ENCODE data around the gene THTPA.

Gene THTPA

DNA sequence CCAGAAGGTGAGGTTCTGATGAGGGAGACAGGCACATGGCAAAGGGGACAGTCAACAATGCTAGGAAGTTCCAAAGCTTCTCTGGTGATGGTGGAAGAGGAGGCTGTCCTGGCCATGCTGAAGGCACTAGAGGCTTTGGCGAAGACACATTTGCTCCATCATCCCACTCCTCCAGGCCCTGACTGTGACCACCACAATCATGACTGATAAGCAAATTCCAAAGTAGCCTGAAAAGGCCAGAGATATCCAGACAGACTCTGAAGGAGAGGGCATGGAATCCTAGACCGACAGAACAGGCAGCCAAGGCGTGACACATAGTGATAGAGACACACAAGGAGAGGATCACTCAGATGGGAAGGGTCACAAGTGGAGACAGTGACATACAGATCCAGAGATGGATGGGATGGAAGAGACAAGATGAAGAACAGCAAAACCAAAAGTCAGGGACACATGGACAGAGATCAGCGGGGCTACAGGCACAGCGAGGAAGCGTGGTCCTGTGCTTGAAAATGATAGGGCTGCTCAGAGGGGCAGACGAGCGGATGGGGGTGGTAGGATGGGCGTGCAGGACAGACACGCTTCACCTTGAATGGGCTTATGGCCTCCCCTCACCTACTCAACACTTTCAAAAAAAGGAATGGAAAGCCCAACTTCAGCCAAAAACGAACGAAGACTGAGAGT is 5.8 kb upstream of the THTPA start:
- in situ Hi-C loops (cut with HindIII; ENCODE audit: low sequenced_read_pairs) = no loop called here

DNA sequence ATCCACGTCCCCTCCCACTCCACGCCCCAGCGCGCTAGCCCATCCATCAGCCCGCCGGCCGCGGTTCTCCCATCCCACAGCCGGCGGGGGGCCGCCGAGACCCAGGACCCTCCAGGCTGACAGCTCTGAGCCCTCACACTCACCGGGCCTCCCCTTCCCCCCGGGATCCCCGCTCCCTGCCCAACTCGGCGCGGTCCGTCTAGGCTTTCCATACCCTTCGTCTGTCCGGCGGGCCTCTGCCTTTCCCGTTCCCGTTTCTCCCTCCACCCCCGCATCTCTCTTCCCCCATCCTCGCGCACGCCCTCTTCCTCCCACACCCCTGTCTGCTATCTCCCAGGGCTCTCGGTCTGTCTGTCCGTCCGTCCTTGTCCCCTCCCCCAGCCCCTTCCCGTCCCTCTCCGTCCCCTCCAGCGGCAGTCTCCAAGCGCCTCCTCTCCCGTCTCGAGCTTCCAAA is 5.2 kb upstream of the THTPA start:
- in situ Hi-C loops (cut with HindIII; ENCODE audit: low sequenced_read_pairs) = no loop called here

DNA sequence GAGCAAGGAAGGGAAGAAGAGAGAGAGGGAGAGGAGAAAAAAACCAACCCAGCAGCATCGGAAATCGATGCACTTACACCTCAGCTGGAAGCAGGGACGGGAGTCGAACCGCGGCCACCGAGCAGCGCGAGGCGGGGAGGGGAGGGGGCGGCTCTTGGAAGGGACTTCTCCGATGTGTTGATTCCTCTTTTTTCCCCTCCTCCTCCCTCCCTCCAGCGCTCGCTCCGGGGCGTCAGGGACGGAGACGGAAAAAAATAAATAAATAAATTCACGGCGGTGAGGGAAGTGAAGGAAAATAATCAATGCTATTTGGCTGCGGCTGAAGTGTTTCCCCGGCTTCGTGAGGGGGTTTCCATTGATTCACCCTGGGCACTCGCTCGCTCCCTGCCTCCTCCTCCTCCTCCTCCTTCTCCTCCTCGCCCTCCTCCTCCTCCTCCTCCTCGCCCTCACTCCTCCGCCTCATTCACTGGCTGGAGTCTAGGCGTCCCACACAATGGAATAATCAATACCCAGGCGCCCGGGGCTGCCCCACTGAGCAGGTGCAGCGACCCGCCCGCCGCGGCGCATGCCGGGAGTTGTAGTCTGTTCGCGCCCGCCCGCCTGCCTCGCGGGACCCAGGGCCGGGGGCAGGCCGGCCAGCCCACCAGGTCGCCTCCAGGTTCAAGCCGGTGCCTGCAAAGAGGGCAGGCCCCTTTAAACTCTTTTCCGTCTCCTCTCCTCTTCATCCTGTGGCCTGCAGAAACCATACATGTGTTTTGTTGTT is 4.6 kb upstream of the THTPA start, which contains the start of gene ZFHX2:
ZFHX2 (minus strand) TSS at position 500 of the 763 bp plus-strand sequence. CDS start 16,440 bp downstream, outside the sequence.
- in situ Hi-C loops (cut with HindIII; ENCODE audit: low sequenced_read_pairs) = no loop called here

- in situ Hi-C loops (cut with HindIII; ENCODE audit: low sequenced_read_pairs) = no loop called here
Observed at GRCh38 chr14:23555533-23555881, 564 bp upstream of the THTPA start.

GRCh38 chr14:23556700-23557440 is 799 bp downstream of the THTPA start:
- in situ Hi-C loops (cut with HindIII; ENCODE audit: low sequenced_read_pairs) = no loop called here

- in situ Hi-C loops (cut with HindIII; ENCODE audit: low sequenced_read_pairs) = no loop called here
Observed at GRCh38 chr14:23557521-23557920, 1.4 kb downstream of the THTPA start.

DNA sequence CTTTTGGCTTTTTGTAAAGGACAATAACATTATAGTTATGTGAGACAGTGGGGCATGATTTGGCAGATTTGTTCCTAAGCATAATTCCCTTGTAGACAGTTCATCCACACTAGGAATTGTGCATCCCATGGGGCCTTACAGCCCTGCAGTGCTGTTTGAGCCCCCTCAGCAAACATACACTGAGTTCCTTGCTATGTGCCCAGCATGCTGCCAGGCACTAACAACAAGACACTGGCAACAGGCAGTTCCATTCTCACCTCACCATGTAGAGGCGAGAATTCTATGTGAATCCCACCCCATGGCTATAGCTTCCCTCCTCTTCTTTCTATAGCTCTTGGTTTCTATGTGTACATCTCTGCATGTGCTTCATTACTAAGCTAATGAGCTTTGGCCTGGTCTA is 1.9 kb downstream of the THTPA start:
- in situ Hi-C loops (cut with HindIII; ENCODE audit: low sequenced_read_pairs) = no loop called here

GRCh38 chr14:23558346-23559009 is 2.4 kb downstream of the THTPA start:
- in situ Hi-C loops (cut with HindIII; ENCODE audit: low sequenced_read_pairs) = no loop called here

GRCh38 chr14:23559010-23559925 is 3.2 kb downstream of the THTPA start:
- in situ Hi-C loops (cut with HindIII; ENCODE audit: low sequenced_read_pairs) = no loop called here

- in situ Hi-C loops (cut with HindIII; ENCODE audit: low sequenced_read_pairs) = no loop called here
Observed at GRCh38 chr14:23559926-23560520, 4.0 kb downstream of the THTPA start.

DNA sequence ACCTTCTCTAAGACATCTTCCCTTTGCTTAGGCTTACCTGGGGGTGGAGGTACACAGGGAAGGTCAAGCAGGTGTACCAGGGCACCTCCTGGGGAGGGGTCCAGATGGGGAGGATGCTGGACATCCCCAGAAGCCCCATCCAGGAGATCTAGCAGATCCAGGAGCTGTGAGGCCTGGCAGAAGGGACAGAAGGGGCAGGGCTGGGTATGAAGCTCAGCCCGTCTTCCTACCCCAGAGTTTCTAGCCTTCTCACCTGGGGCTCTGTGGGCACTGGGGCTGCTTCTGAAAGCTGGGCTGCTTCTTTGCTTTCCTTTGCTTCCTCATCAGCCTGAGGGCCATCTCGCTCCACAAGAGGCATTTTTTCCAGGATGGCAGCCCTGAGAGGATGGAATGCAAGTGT is 5.2 kb downstream of the THTPA start:
- in situ Hi-C loops (cut with HindIII; ENCODE audit: low sequenced_read_pairs) = no loop called here

DNA sequence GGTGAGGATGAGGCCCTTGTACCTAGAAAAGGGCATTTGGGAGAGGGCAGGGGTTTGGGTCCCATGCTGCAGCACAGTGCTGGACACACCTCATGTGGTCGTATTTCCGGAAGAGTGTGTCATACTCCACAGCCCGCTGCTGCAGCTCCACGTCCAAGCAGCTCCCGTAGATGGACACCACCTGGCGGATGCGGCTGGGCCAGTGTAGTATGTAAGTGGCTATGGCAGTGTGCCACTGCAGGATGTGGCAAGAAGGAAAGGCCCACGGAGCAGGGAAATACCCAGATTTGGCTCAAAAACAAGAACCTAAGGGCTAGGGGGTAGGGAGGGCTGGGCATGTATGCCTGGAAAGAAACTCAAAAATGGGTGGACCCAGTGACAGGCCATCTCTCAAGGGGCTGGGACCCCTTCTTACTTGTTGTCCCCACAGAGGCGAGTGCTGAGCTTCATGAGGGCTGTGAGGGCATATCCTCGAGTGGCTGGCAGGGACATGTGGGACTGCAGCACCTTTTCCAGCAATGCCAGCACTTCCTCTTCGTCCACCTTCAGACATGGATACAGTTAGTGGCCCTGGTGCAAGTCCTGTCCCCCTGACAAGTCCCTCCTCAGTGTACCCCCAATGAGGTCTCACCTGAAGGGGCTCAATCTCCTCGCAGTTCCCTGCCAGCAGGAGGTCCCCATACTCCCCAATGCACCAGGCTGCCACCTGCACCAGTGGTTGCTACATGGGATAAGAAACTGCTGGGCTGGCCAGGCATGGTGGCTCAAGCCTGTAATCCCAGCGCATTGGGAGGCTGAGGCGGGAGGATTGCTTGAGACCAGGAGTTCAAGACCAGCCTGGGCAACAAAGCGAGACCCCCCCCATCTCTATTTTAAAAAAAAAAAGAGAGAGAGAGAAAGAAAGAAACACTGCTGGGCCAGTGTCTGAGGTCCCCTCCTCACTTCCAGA is 6.1 kb downstream of the THTPA start:
- in situ Hi-C loops (cut with HindIII; ENCODE audit: low sequenced_read_pairs) = no loop called here

DNA sequence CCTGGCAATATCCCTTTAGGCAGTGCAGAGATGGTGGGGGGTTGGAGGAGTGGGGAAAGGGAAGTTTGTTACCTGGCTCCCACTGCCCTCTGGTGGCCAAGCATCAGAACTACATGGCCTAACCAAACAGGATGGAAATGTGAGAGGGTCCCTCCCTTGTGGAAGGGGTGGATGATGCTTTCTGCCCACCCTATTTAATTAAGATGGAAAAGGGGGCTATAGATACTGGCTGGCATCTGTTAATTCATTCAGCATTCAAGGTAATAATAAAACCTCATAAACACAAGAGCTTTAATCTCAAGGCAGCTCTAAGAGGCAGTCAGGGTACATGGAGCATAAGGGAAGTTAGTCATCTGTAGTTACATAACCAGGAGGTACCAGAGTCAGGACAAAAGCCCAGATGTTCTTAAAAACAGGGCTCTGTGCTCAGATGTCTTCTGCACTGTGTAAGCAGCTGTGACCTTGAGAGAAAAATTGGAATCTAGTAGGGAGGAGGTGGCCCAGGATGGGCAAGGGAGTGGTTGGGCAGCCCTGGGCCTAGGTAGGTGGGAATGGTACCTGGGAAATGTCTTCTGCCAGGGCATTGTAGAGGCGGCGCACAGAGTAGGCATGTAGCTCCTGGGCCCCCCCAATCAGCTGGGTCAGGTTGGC is 6.9 kb downstream of the THTPA start:
- in situ Hi-C loops (cut with HindIII; ENCODE audit: low sequenced_read_pairs) = no loop called here

GRCh38 chr14:23563473-23564180 is 7.6 kb downstream of the THTPA start:
- in situ Hi-C loops (cut with HindIII; ENCODE audit: low sequenced_read_pairs) = no loop called here

GRCh38 chr14:23564181-23564812 is 8.2 kb downstream of the THTPA start:
- in situ Hi-C loops (cut with HindIII; ENCODE audit: low sequenced_read_pairs) = no loop called here

GRCh38 chr14:23564876-23565275 is 8.8 kb downstream of the THTPA start:
- in situ Hi-C loops (cut with HindIII; ENCODE audit: low sequenced_read_pairs) = no loop called here

DNA sequence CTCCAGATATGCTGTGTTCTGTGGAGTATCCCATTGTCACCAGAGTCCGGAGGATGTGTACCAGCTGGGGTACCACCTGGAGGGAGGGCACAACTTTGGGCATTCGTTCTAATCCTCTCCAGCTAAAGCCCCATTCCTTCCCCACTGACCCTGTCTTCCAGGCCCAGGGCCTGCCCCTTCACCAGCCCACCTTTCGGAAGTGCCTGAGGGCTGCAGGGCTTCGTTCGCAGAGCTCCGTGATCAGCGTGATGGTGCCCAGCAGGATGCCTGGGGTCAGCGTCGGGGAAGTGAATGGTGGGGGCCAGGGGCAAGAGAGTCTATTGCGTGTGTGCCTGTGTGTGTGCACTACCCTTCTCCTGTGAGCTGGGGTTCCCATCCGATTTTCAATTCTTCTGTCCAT is 9.6 kb downstream of the THTPA start:
- in situ Hi-C loops (cut with HindIII; ENCODE audit: low sequenced_read_pairs) = no loop called here

Measured in DLD1 (cell line).